ENCODE data around the gene DMPK.

Gene DMPK

DNA sequence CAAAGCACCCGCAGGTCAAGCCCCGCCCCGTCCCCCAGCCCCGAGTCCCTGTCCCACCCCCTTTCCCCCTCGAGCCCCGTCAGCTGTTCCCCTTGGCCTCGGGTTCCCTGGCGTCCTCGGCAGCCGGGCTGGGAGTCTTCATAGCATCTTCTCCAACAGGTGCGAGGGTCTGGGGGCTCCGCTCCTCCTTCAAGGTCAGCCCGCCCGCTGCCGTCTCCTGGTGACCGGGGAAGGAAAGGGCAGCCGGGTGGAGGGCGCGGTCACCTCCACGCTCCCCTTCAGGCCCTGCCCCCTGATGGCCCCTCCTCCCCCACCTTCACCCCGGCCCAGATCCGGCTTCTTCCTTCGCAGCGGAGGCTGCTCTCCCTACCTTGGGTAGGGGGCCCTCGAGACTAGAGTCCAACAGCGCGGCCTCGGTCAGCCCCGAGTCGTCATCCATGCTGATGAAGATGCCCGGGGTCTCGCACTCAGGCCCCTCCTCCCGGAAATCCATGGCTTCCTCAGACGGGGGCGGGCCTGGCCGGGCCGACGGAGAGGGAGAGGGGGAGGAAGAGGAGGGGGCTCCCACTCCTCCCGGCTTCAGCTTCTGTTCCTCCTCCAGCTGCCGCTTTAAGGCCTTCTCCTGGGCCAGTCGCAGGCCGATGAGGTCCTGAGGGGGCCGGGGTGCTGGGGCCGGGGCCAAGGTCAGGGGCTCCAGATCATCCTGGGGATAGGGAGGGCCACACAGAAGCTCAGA is 33.4 kb upstream of the DMPK start:
- H3K36me3 ChIP-seq = peaks cover 28% of the 10 kb centered on the region
- peak overlapping the region; percentile 75 for H3K9ac ChIP-seq
- H3K27ac ChIP-seq = peak overlapping the region; percentile 62
- no peak for TF ChIP-seq Cebpa-rat (IDR thresholded peaks at IDR 0.05)
- H3K9me3 ChIP-seq = no peaks in the 10 kb centered on the region
- no peaks in the 10 kb centered on the region for H3K27me3 ChIP-seq
- H3K4me1 ChIP-seq = peaks cover 47% of the 10 kb centered on the region
- peaks cover 13% of the 10 kb centered on the region for H4K20me1 ChIP-seq
- H3K4me3 ChIP-seq = peak overlapping the region; percentile 69
- H3K4me2 ChIP-seq = peak overlapping the region; percentile 90

- Histone ChIP-seq H3K27me3 (no peaks in the 10 kb centered on the region), H3K27ac (peak within 1 kb of the TSS; percentile 62), H3K4me2 (peak within 1 kb of the TSS; percentile 90), H4K20me1 (peaks cover 13% of the 10 kb centered on the region), H3K9me3 (no peaks in the 10 kb centered on the region), H3K4me3 (peak within 1 kb of the TSS; percentile 69), H3K4me1 (peaks cover 47% of the 10 kb centered on the region), H3K9ac (peak within 1 kb of the TSS; percentile 75), H3K36me3 (peaks cover 22% of the 10 kb centered on the region)
- no peak for TF ChIP-seq Cebpa-rat (IDR thresholded peaks at IDR 0.05)
Measured at GRCh38 chr19:45814851-45815480, 32.7 kb upstream of the DMPK start, which contains the start of gene RSPH6A. Gene RSPH6A (minus strand): TSS chr19:45815308. CDS start chr19:45815176, 132 bp downstream.

- Histone ChIP-seq H3K36me3 (peaks cover 15% of the 10 kb centered on the region), H3K27ac (no peak overlapping the region), H3K4me2 (peak overlapping the region; percentile 90), H3K9ac (no peak overlapping the region), H3K4me1 (peaks cover 51% of the 10 kb centered on the region), H4K20me1 (peaks cover 13% of the 10 kb centered on the region), H3K9me3 (no peaks in the 10 kb centered on the region), H3K27me3 (no peaks in the 10 kb centered on the region), H3K4me3 (no peak overlapping the region)
- TF ChIP-seq Cebpa-rat (IDR thresholded peaks at IDR 0.05) = no peak
Measured at GRCh38 chr19:45814166-45814780, 32.0 kb upstream of the DMPK start.

DNA sequence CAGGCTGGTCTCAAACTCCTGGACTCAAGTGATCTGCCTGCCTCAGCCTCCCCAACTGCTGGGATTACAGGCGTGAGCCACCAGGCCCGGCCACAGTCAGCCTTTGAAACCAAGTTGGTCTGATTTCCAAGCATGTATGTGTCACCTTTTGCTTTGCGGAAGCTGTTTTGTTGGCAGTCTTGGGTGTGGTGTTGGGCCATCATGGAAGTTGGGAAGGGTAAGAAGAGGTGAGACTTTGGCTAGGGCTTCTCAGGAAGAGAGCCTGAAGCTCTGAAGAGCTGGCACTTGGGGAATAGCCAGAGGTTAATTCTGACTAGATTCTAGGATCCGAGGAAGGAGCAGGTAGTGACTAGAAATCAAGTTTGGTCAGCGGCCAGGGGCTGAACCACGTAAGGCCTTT is 30.0 kb upstream of the DMPK start:
- no peaks in the 10 kb centered on the region for H4K20me1 ChIP-seq
- H3K27me3 ChIP-seq = no peaks in the 10 kb centered on the region
- TF ChIP-seq Cebpa-rat (IDR thresholded peaks at IDR 0.05) = no peak
- H3K4me2 ChIP-seq = no peak overlapping the region
- peaks cover 44% of the 10 kb centered on the region for H3K4me1 ChIP-seq
- H3K9ac ChIP-seq = no peak overlapping the region
- H3K36me3 ChIP-seq = no peaks in the 10 kb centered on the region
- no peak overlapping the region for H3K27ac ChIP-seq
- no peaks in the 10 kb centered on the region for H3K9me3 ChIP-seq
- H3K4me3 ChIP-seq = no peak overlapping the region

GRCh38 chr19:45809643-45810159 is 27.4 kb upstream of the DMPK start:
- Histone ChIP-seq H3K4me3 (no peak overlapping the region), H3K4me1 (peaks cover 23% of the 10 kb centered on the region), H3K27ac (peak overlapping the region; percentile 39; the same call in 1 of the 2 replicates), H4K20me1 (no peaks in the 10 kb centered on the region), H3K9ac (no peak overlapping the region), H3K27me3 (no peaks in the 10 kb centered on the region), H3K4me2 (peak overlapping the region; percentile 73), H3K36me3 (no peaks in the 10 kb centered on the region), H3K9me3 (no peaks in the 10 kb centered on the region)
- no peak for TF ChIP-seq Cebpa-rat (IDR thresholded peaks at IDR 0.05)

- TF ChIP-seq Cebpa-rat (IDR thresholded peaks at IDR 0.05) = no peak
- Histone ChIP-seq H3K4me2 (no peak overlapping the region), H3K9ac (no peak overlapping the region), H3K9me3 (no peaks in the 10 kb centered on the region), H3K27ac (no peak overlapping the region), H3K4me3 (no peak overlapping the region), H4K20me1 (no peaks in the 10 kb centered on the region), H3K4me1 (peaks cover 31% of the 10 kb centered on the region), H3K36me3 (no peaks in the 10 kb centered on the region), H3K27me3 (no peaks in the 10 kb centered on the region)
Measured at GRCh38 chr19:45805719-45806118, 23.4 kb upstream of the DMPK start.

- Histone ChIP-seq H3K27ac (no peak overlapping the region), H3K9me3 (no peaks in the 10 kb centered on the region), H3K27me3 (no peaks in the 10 kb centered on the region), H3K9ac (no peak overlapping the region), H3K4me2 (no peak overlapping the region), H3K4me1 (peaks cover 31% of the 10 kb centered on the region), H3K4me3 (no peak overlapping the region), H3K36me3 (no peaks in the 10 kb centered on the region), H4K20me1 (peaks cover 6% of the 10 kb centered on the region)
- no peak for TF ChIP-seq Cebpa-rat (IDR thresholded peaks at IDR 0.05)
Measured at GRCh38 chr19:45804959-45805230, 22.6 kb upstream of the DMPK start.

DNA sequence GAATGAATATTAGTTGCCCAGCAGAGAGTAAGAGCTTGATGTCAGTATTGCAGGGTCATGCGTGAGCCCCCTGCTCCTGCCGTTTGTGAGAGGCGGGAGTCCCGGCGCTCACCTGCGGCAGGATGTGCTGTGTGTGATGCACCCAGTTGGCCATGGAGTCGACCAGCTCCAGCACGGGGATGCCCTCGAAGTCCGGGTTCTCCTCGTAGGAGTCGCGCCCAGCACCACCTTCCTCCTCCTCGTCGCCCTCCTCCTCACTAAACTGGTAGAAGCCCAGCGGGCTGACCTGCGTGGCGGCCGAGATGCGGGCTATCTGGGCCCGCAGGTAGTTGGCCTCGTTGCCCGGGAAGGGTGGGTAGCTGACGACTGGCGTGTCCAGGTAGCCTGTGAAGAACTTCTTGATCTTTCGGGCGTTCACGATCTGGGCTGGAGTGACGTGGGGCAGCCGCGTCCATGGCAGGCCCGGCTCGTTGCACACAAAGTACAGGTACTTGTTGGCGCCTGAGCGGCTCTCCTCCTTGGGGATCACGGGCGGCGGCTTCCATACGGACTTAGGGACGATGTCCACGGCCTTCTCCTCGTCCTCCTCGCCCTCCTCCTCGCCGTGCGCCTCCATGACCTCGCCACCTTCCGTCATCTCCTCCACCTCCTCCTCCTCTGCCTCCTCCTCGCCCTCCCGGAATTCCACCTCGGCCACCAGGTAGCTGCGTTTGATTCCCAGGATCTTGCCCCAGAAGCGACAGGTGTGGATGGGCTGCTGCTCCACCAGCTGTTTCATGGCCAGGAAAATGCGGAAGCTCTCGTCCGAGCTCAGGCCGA is 22.1 kb upstream of the DMPK start:
- H4K20me1 ChIP-seq = peaks cover 12% of the 10 kb centered on the region
- no peaks in the 10 kb centered on the region for H3K27me3 ChIP-seq
- no peaks in the 10 kb centered on the region for H3K9me3 ChIP-seq
- H3K36me3 ChIP-seq = no peaks in the 10 kb centered on the region
- no peak overlapping the region for H3K27ac ChIP-seq
- no peak for TF ChIP-seq Cebpa-rat (IDR thresholded peaks at IDR 0.05)
- no peak overlapping the region for H3K4me3 ChIP-seq
- H3K4me1 ChIP-seq = peaks cover 31% of the 10 kb centered on the region
- no peak overlapping the region for H3K9ac ChIP-seq
- no peak overlapping the region for H3K4me2 ChIP-seq

GRCh38 chr19:45801603-45802175 is 19.4 kb upstream of the DMPK start:
- Histone ChIP-seq H3K9ac (no peak overlapping the region), H3K4me3 (no peak overlapping the region), H3K27me3 (no peaks in the 10 kb centered on the region), H4K20me1 (peaks cover 14% of the 10 kb centered on the region), H3K9me3 (no peaks in the 10 kb centered on the region), H3K27ac (no peak overlapping the region), H3K4me2 (peak overlapping the region; percentile 28; the same call in 1 of the 2 replicates), H3K4me1 (peaks cover 34% of the 10 kb centered on the region), H3K36me3 (no peaks in the 10 kb centered on the region)
- no peak for TF ChIP-seq Cebpa-rat (IDR thresholded peaks at IDR 0.05)

Data from BLaER1 (cell line).